ENCODE results near the gene RBM38.
"Not testable (repeated sequence)": the region's sequence is repeated elsewhere in the genome, so short reads cannot be mapped to it uniquely, and the experiment has no call there.

RBM38 gene

GRCh38 chr20:57421253-57422220 lies 30.3 kb downstream of the RBM38 start:
- DNase-seq, result no peak

GRCh38 chr20:57422254-57422653 lies 31.1 kb downstream of the RBM38 start:
- no peak for DNase-seq

GRCh38 chr20:57425150-57426013 lies 34.2 kb downstream of the RBM38 start:
- no peak for DNase-seq

GRCh38 chr20:57426271-57426689 lies 35.1 kb downstream of the RBM38 start:
- no peak for DNase-seq

- no peak for DNase-seq
These were observed 35.6 kb downstream of the RBM38 start for GRCh38 chr20:57426831-57427230.

GRCh38 chr20:57428324-57429158 lies 37.3 kb downstream of the RBM38 start:
- no peak for DNase-seq

GRCh38 chr20:57429159-57429496 lies 37.9 kb downstream of the RBM38 start:
- DNase-seq, result no peak

- no peak for DNase-seq
These were observed 38.5 kb downstream of the RBM38 start for GRCh38 chr20:57429580-57430200.

- not testable (repeated sequence) for DNase-seq
These were observed 39.0 kb downstream of the RBM38 start for GRCh38 chr20:57430201-57430596.

- no peak for DNase-seq
These were observed 40.3 kb downstream of the RBM38 start for GRCh38 chr20:57431539-57431835.

GRCh38 chr20:57432480-57432861 lies 41.3 kb downstream of the RBM38 start:
- no peak for DNase-seq

GRCh38 chr20:57432862-57433491 lies 41.8 kb downstream of the RBM38 start:
- DNase-seq, result peak; percentile 45

- no peak for DNase-seq
These were observed 42.6 kb downstream of the RBM38 start for GRCh38 chr20:57433657-57434389.

GRCh38 chr20:57434390-57434700 lies 43.1 kb downstream of the RBM38 start:
- DNase-seq, result no peak

GRCh38 chr20:57435105-57435497 lies 43.9 kb downstream of the RBM38 start:
- no peak for DNase-seq

GRCh38 chr20:57435498-57436222 lies 44.5 kb downstream of the RBM38 start:
- no peak for DNase-seq

GRCh38 chr20:57436223-57436545 lies 45.0 kb downstream of the RBM38 start:
- no peak for DNase-seq

- DNase-seq, result no peak
These were observed 46.1 kb downstream of the RBM38 start for GRCh38 chr20:57437267-57437666.

- no peak for DNase-seq
These were observed 46.6 kb downstream of the RBM38 start for GRCh38 chr20:57437672-57438330.

GRCh38 chr20:57438552-57438951 lies 47.4 kb downstream of the RBM38 start:
- DNase-seq, result no peak

GRCh38 chr20:57439432-57439831 lies 48.2 kb downstream of the RBM38 start:
- no peak for DNase-seq

All from activated naive CD4-positive, alpha-beta T cell treated with anti-CD3 and anti-CD28 coated beads, Interleukin-2, amount 50 U/mL, for 16 hours (primary cell).